Adipocyte (in vitro differentiated cells): ENCODE results near the gene OCA2.

Experiments
- DNase-seq: peaks from one replicate; pipeline ENCODE4 v3.0.0-alpha.2; 2015; ENCODE audit warnings: low read depth
- H3K27me3 ChIP-seq: replicated peaks from 2 replicates; pipeline ENCODE4 v1.7.0; 2013; ENCODE audit warnings: mild to moderate bottlenecking, low read length, moderate library complexity; ENCODE audit not compliant: control insufficient read depth, insufficient read depth
- H3K36me3 ChIP-seq: 2 replicates; pipeline ENCODE4 v1.7.0; 2013; ENCODE audit warnings: low read length, mild to moderate bottlenecking, moderate library complexity; ENCODE audit not compliant: control insufficient read depth, insufficient read depth, severe bottlenecking
- H3K4me1 ChIP-seq: 2 replicates; pipeline ENCODE4 v1.7.0; 2013; ENCODE audit warnings: mild to moderate bottlenecking, low read length, moderate library complexity; ENCODE audit not compliant: control insufficient read depth, insufficient read depth
- H3K4me3 ChIP-seq: 2 replicates; pipeline ENCODE4 v1.7.0; 2013; ENCODE audit warnings: mild to moderate bottlenecking, low read length, moderate library complexity
- H3K9ac ChIP-seq: 2 replicates; pipeline ENCODE4 v1.7.0; 2013; ENCODE audit warnings: mild to moderate bottlenecking, low read length, moderate library complexity
- H3K9me3 ChIP-seq: 2 replicates; pipeline ENCODE4 v1.7.0; 2013; ENCODE audit warnings: mild to moderate bottlenecking, low read length, moderate library complexity; ENCODE audit not compliant: control insufficient read depth

OCA2 gene

DNA sequence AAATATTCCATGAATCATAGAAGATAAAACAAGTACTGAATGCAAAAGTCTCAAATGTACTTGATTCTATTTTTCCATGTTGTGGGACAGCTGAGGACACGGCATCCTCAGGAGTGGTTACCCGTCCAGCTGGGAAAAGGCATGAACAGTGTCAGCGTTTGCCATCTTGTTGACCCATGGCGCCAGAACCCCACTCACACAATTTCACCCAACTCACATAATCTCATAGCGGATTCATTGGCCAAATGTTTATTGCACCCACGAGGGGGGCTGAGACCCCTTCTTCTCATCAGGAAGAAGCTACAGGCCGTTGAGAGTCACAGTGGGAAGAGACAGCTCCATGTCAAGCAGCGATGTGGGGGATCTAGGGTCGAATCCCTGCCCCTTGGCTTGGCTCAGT is 72.9 kb downstream of the OCA2 start:
- Histone ChIP-seq H3K9me3 (no peaks in the 10 kb centered on the region), H3K27me3 (peaks cover 7% of the 10 kb centered on the region), H3K9ac (no peak overlapping the region), H3K36me3 (no peaks in the 10 kb centered on the region), H3K4me3 (no peak overlapping the region), H3K4me1 (peaks cover 19% of the 10 kb centered on the region)
- DNase-seq: no peak

DNA sequence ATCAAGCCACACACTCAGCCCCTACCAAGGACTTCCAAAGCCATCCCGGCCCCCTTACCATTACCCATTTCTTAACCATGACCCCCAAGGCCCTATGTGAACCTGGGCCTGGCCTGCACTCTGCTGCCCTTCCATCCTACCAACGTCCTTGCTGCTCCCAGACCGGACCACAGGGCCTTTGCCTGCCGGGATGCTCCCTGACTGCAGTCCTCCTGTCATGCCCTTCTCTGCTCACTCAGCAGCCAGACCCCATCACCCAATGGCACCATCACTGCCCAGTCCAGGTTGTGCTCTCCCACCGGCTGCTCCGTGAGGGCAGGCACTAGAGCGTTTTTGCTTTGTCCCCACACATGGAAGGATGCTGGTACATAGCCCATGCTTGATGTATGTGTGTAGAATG is 73.7 kb downstream of the OCA2 start:
- DNase-seq: no peak
- H3K4me3 ChIP-seq: no peak overlapping the region
- no peak overlapping the region for H3K9ac ChIP-seq
- no peaks in the 10 kb centered on the region for H3K36me3 ChIP-seq
- H3K27me3 ChIP-seq: peaks cover 7% of the 10 kb centered on the region
- peaks cover 19% of the 10 kb centered on the region for H3K4me1 ChIP-seq
- H3K9me3 ChIP-seq: no peaks in the 10 kb centered on the region

DNA sequence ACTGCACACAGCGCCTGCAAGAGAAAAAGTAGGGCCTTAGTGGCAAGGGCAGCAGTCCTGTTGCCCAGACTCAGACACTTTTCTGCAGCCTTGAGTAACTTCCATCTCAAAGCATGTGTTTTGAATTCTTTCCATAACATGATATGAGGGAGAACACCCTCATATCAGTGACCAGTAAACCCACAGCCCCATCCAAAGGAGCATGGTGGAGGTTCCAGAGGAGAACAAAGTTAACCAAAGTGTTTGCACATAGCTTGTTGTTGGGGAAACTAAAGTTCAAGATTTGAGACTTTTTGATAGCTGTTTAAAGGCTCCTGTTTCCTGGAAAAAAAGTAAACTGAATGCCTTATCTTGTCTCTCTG is 74.2 kb downstream of the OCA2 start:
- no peak for DNase-seq
- no peak overlapping the region for H3K4me3 ChIP-seq
- H3K9me3 ChIP-seq: no peaks in the 10 kb centered on the region
- no peak overlapping the region for H3K9ac ChIP-seq
- peaks cover 7% of the 10 kb centered on the region for H3K27me3 ChIP-seq
- H3K4me1 ChIP-seq: peaks cover 14% of the 10 kb centered on the region
- no peaks in the 10 kb centered on the region for H3K36me3 ChIP-seq

DNA sequence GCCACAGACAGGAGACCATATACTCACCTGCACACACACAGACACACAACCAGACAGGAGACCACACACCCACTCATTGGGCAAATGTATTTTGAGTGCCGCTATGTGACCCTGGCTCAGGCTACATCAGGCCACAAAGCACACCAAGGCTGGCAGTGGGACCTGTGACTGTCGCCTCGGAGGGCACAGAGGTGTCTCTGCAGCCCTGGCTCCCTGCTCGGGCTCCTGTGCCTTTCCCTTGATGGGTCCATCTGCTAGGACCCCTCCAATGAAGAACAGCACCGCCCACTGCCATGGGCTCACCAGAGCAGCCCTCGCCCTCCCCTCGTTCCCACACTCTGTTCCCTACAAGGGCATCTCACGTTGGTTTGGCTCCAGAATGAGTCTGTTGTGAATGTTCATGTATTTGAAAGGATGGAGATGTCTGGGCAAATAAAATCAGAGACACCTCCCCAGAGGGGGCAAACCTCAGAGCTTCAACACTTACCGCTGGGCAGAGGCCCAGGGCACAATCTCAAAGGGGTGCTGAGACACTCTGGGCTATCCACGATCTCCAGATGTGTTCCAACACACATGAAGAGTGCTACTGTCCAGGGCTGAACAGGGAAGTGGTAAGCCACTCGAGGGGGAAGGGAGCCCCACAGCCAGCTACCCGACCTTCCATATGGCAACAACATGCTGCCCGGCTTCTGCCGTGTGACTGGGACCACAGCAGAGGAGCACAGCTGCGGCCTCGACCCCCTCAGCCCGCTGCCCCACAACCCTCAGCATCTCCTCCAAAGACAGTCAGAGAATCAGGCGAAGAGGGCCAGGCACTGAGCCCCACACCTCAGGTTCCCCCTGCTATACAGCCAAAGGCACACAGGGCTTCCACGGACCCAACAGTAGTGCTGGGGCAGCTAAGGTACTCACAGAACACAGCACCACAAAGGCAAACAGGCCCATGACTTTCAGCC is 74.9 kb downstream of the OCA2 start:
- H3K9me3 ChIP-seq: no peaks in the 10 kb centered on the region
- H3K27me3 ChIP-seq: peaks cover 7% of the 10 kb centered on the region
- H3K9ac ChIP-seq: no peak overlapping the region
- H3K36me3 ChIP-seq: no peaks in the 10 kb centered on the region
- H3K4me1 ChIP-seq: peaks cover 12% of the 10 kb centered on the region
- DNase-seq: no peak
- no peak overlapping the region for H3K4me3 ChIP-seq

DNA sequence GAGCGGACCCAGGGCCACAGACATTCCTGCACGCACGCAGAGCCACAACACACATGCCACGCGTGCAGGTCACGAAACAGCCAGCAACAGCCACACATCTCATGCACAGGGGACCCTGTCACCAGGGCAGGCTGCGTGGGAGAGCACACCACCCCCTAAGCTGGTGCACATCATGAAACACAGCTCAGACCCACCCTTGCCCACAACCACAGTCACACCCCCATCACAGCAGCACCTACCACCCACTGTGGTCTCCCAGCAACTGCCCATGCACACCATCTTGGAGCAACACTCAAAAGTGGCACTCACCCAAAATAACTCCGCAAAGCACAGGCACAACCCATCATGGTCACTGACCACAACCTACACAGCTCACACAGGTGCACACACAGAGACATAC is 75.7 kb downstream of the OCA2 start:
- Histone ChIP-seq H3K4me1 (peaks cover 12% of the 10 kb centered on the region), H3K9me3 (no peaks in the 10 kb centered on the region), H3K9ac (no peak overlapping the region), H3K27me3 (peaks cover 7% of the 10 kb centered on the region), H3K4me3 (no peak overlapping the region), H3K36me3 (no peaks in the 10 kb centered on the region)
- DNase-seq: no peak

DNA sequence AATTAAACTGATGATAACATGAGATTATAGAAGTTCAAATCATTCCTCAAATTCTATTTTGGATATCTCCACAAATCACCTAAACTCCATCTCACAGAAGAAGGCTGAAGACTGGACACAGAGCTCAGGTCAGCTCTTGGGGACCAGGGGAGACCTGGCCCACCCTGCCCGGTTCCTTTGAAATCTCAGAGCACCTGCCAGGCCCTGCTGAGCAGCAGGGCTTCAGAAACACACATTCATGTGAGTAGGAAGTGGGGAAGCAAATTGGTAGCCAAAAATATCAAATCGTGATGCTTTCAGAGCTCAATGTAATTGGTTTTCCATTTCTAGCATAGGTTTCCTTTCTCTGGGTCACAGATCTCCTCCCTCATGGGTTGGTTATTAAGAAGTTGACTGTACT is 76.2 kb downstream of the OCA2 start:
- Histone ChIP-seq H3K4me1 (peaks cover 12% of the 10 kb centered on the region), H3K9me3 (no peaks in the 10 kb centered on the region), H3K4me3 (no peak overlapping the region), H3K36me3 (no peaks in the 10 kb centered on the region), H3K27me3 (peaks cover 7% of the 10 kb centered on the region), H3K9ac (no peak overlapping the region)
- no peak for DNase-seq

DNA sequence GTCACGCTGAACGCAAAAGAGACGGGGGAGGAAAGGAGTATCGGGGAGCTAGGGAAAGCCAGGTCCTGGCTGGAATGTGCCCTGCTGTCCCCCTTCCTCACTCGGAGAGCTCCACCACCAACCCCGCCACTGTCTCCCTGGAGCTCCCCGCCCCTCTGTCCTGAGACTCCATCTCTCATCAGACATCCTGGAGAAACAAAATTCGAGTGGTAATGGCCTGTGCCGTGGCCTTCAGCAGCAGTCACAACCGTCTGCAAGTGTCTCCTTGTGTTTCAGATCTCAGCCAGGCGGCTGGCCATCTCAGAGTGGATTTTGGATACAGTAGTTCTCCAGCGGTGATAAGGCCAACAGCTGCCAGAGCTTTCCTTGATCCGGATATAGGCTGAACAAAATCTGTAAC is 76.9 kb downstream of the OCA2 start:
- H3K27me3 ChIP-seq: peaks cover 7% of the 10 kb centered on the region
- H3K4me1 ChIP-seq: peaks cover 12% of the 10 kb centered on the region
- H3K9ac ChIP-seq: no peak overlapping the region
- no peaks in the 10 kb centered on the region for H3K36me3 ChIP-seq
- H3K4me3 ChIP-seq: no peak overlapping the region
- DNase-seq: no peak
- no peaks in the 10 kb centered on the region for H3K9me3 ChIP-seq

DNA sequence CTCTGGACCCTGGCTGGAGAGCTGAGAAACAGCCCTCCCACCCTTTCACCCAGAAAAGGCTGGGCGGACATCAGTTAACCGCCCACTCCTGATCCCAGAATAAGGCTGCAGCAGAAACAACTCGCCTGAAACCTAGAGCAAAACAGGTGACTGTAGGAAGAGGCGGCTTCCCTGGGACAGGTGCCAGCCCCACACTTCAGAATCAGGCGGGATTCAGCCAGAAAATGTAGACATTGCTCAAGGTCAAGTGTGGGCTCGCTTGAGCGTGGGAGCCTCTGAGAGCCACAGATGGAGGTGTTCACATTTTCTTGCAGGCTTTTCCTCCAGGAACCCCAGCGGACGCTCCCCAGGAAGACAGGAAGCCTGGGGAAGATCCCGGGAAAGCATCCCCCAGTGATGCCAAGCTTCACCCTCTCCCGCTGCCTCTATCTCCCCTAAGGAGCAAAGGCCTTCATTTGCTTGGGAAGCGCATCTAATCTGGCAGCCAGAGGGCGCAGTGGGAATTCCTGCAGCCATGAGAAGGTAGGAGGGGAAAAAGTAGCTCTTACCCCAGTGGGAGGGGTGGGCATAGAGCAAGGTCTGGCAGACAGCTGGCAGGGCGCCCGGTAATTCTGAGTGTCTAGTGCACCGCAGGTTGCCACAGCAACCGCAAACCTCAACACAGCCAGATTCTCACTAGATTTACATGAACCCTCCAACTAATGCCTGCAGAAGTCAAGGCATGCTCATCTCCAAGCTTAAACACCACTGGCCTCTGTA is 77.7 kb downstream of the OCA2 start:
- Histone ChIP-seq H3K36me3 (no peaks in the 10 kb centered on the region), H3K9me3 (no peaks in the 10 kb centered on the region), H3K4me3 (no peak overlapping the region), H3K27me3 (peaks cover 7% of the 10 kb centered on the region), H3K4me1 (peaks cover 12% of the 10 kb centered on the region), H3K9ac (no peak overlapping the region)
- peak; percentile 42 for DNase-seq

DNA sequence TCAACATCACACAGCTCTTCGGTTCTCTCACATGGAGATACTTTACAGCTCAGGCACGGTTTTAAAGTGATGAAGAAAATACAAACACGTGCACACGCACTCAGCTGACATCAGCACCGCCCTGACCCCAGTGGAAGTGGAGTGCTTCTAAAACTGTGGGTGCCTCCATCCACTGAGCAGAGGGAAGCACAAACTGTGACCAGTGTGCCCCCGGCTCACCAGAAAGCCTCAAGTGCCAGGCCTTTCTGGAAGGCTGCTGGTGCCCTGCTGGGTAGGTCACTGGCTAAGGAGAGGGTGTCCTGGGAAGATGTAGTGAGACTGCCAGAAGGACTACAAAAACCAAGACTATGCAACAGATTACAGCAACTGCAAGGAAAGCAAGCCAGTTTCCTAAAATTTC is 78.5 kb downstream of the OCA2 start:
- no peak overlapping the region for H3K9ac ChIP-seq
- no peak for DNase-seq
- H3K4me1 ChIP-seq: peaks cover 12% of the 10 kb centered on the region
- H3K9me3 ChIP-seq: no peaks in the 10 kb centered on the region
- no peaks in the 10 kb centered on the region for H3K36me3 ChIP-seq
- H3K4me3 ChIP-seq: no peak overlapping the region
- H3K27me3 ChIP-seq: peaks cover 7% of the 10 kb centered on the region

GRCh38 chr15:28019594-28020309 is 79.4 kb downstream of the OCA2 start:
- H3K4me1 ChIP-seq: peaks cover 12% of the 10 kb centered on the region
- H3K4me3 ChIP-seq: no peak overlapping the region
- no peak overlapping the region for H3K9ac ChIP-seq
- no peak for DNase-seq
- peaks cover 7% of the 10 kb centered on the region for H3K27me3 ChIP-seq
- no peaks in the 10 kb centered on the region for H3K9me3 ChIP-seq
- no peaks in the 10 kb centered on the region for H3K36me3 ChIP-seq
